ENCODE results near the gene MEA1. TPM values are rescaled to one million over a fixed set of nuclear protein-coding genes. Genes with fewer than 3 reads are reported as not detected.
A peak's percentile ranks its signal among the peaks of the same experiment; 100 is the strongest.

Gene MEA1
- total and polyA plus RNA-seq, 4 donors: 10.7 to 50.3 (median 30.6) TPM

DNA sequence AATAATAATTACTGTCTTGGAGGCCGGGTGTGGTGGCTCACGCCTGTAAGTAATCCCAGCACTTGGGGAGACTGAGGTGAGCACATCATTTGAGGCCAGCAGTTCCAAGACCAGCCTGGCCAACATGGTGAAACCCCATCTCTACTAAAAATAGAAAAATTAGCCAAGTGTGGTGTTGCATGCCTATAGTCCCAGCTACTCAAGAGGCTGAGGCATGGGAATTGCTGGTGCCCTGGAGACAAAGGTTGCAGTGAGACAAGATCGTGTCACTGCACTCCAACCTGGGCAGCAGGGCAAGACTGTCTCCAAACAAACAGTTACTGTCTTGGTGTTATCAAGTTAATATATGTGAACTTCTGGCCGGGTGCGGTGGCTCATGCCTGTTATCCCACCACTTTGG, 12.6 kb upstream of the MEA1 start (continued):
- no peak for TF ChIP-seq REST (IDR thresholded peaks at IDR 0.05)
- no peak for TF ChIP-seq SP1 (IDR thresholded peaks at IDR 0.05)
- no peak for TF ChIP-seq JUND (IDR thresholded peaks at IDR 0.05)
- no peak for TF ChIP-seq NR2F2 (IDR thresholded peaks at IDR 0.05)
- TF ChIP-seq FOXA2 (IDR thresholded peaks at IDR 0.05): no peak

DNA sequence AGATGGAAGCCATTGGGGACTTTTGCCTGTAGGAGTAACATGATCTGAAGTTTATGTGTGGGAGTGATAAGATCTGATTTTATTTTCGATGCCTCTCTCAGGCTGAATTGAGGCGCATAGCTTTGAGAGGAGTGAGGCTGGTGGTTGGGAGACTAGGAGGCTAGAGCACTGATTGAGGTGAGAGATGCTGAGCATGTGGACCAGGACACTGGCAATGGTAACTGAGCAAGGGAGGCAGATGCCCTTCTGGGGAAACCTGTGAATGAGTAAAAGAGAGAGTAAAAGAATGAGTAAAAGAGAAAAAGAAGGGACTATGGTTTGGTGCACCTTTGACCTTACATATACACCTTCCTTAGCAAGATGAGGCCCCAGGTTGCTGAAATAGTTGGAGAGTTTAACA, 10.7 kb upstream of the MEA1 start:
- no peaks in the 10 kb centered on the region for H3K27me3 ChIP-seq (ENCODE audit: control insufficient read depth in 4 of 4, insufficient read depth in 4 of 4, low read length in 3 of 4)
- H3K4me1 ChIP-seq (ENCODE audit: control insufficient read depth in 4 of 4, insufficient read depth in 4 of 4, low read length in 3 of 4): peaks cover 2 to 13% (median 9%) of the 10 kb centered on the region in 4 donors
- H3K4me3 ChIP-seq (ENCODE audit: low read depth in 1 of 3, low read length in 3 of 3): no peak overlapping the region
- H3K27ac ChIP-seq (ENCODE audit: low read depth in 1 of 2, low read length in 2 of 2): no peak overlapping the region
- no peak for DNase-seq (ENCODE audit: low spot score)
- no peaks in the 10 kb centered on the region for H3K9me3 ChIP-seq (ENCODE audit: control insufficient read depth in 4 of 4, low read length in 3 of 4)
- TF ChIP-seq FOXA2 (IDR thresholded peaks at IDR 0.05): no peak
- no peak for TF ChIP-seq HNF4G (IDR thresholded peaks at IDR 0.05)
- no peak for TF ChIP-seq RAD21 (IDR thresholded peaks at IDR 0.05)
- TF ChIP-seq, protein P1, sequence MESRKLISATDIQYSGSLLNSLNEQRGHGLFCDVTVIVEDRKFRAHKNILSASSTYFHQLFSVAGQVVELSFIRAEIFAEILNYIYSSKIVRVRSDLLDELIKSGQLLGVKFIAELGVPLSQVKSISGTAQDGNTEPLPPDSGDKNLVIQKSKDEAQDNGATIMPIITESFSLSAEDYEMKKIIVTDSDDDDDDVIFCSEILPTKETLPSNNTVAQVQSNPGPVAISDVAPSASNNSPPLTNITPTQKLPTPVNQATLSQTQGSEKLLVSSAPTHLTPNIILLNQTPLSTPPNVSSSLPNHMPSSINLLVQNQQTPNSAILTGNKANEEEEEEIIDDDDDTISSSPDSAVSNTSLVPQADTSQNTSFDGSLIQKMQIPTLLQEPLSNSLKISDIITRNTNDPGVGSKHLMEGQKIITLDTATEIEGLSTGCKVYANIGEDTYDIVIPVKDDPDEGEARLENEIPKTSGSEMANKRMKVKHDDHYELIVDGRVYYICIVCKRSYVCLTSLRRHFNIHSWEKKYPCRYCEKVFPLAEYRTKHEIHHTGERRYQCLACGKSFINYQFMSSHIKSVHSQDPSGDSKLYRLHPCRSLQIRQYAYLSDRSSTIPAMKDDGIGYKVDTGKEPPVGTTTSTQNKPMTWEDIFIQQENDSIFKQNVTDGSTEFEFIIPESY (IDR thresholded peaks at IDR 0.05): no peak
- TF ChIP-seq FOXA1 (IDR thresholded peaks at IDR 0.05): no peak
- no peak for TF ChIP-seq JUND (IDR thresholded peaks at IDR 0.05)
- no peak for TF ChIP-seq MAX (IDR thresholded peaks at IDR 0.05)
- TF ChIP-seq TAF1 (conservative IDR thresholded peaks at IDR 0.05): no peak
- no peak for TF ChIP-seq NR2F2 (IDR thresholded peaks at IDR 0.05)
- no peak for TF ChIP-seq RXRA (IDR thresholded peaks at IDR 0.05)
- TF ChIP-seq ATF3 (IDR thresholded peaks at IDR 0.05): no peak
- TF ChIP-seq HNF4A (conservative IDR thresholded peaks at IDR 0.05): no peak
- no peak for TF ChIP-seq SP1 (IDR thresholded peaks at IDR 0.05)
- no peak for TF ChIP-seq YY1 (IDR thresholded peaks at IDR 0.05)
- peaks cover 8 to 43% (median 30%) of the 10 kb centered on the region in 4 donors for H3K36me3 ChIP-seq (ENCODE audit: control insufficient read depth in 4 of 4, insufficient read depth in 3 of 4, low read depth in 1 of 4, low read length in 3 of 4)
- 98% methylated on average over 2 of the region's 2 CpGs for WGBS
- H3K9ac ChIP-seq (ENCODE audit: low read depth in 1 of 2, low read length in 2 of 2): no peak overlapping the region

DNA sequence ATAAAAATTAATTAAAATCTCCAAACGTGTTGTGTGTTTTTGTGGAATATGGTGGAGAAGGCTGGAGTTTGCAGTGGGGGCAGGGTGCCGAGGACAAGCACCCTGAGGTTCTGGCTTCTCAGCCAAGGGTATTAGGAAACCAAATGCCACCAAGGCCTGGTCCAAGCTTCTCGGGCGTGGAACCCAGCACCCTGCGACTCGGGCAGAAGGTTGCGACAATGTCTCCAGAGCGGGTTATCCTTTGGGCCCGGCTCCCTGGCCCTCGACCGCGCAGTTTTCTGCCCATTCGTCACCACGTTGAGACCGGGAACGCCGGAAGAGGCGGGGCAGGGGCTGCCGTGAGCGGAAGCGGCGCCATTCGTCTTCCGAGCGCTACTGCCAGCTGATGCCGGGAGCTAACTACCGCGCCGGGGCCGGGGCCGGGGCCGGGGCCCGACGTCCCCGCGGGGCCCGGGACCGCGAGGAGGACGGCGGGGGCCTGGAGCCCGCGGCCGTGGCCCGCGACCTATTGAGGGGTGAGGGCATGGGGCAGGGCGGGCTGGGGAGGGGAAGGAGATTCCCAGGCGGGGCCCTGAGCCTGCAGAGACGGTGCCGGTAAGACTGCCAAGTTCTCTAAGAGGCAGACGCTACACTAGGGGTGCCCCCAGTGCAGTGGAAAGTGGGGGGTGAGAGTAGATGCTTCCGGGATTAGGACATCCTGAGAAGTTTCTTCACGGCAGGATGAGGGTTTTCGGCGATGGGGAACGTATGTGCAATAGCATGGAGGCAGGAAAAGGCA, 7.7 kb upstream of the MEA1 start, which contains the start of gene RRP36:
Gene RRP36 (plus strand): TSS at position 354 of the 778 bp plus-strand sequence. CDS start 32 bp downstream, at position 386.
- Histone ChIP-seq H3K9ac (ENCODE audit: low read depth in 1 of 2, low read length in 2 of 2) (peak within 1 kb of the TSS; percentile 48 to 53), H3K27me3 (ENCODE audit: control insufficient read depth in 4 of 4, insufficient read depth in 4 of 4, low read length in 3 of 4) (no peaks in the 10 kb centered on the region), H3K36me3 (ENCODE audit: control insufficient read depth in 4 of 4, insufficient read depth in 3 of 4, low read depth in 1 of 4, low read length in 3 of 4) (peaks cover 0 to 41% (median 24%) of the 10 kb centered on the region in 4 donors), H3K4me3 (ENCODE audit: low read depth in 1 of 3, low read length in 3 of 3) (peak within 1 kb of the TSS; percentile 92 to 100 (median 94)), H3K4me1 (ENCODE audit: control insufficient read depth in 4 of 4, insufficient read depth in 4 of 4, low read length in 3 of 4) (peaks cover 2 to 13% (median 11%) of the 10 kb centered on the region in 4 donors), H3K9me3 (ENCODE audit: control insufficient read depth in 4 of 4, low read length in 3 of 4) (no peaks in the 10 kb centered on the region), H3K27ac (ENCODE audit: low read depth in 1 of 2, low read length in 2 of 2) (peak within 1 kb of the TSS; percentile 86 to 95)
- DNase-seq (ENCODE audit: low spot score): peak; percentile 78
- TF ChIP-seq YY1 (IDR thresholded peaks at IDR 0.05): peak; percentile 87
- TF ChIP-seq HNF4G (IDR thresholded peaks at IDR 0.05): no peak
- TF ChIP-seq JUND (IDR thresholded peaks at IDR 0.05): no peak
- TF ChIP-seq, protein P2, sequence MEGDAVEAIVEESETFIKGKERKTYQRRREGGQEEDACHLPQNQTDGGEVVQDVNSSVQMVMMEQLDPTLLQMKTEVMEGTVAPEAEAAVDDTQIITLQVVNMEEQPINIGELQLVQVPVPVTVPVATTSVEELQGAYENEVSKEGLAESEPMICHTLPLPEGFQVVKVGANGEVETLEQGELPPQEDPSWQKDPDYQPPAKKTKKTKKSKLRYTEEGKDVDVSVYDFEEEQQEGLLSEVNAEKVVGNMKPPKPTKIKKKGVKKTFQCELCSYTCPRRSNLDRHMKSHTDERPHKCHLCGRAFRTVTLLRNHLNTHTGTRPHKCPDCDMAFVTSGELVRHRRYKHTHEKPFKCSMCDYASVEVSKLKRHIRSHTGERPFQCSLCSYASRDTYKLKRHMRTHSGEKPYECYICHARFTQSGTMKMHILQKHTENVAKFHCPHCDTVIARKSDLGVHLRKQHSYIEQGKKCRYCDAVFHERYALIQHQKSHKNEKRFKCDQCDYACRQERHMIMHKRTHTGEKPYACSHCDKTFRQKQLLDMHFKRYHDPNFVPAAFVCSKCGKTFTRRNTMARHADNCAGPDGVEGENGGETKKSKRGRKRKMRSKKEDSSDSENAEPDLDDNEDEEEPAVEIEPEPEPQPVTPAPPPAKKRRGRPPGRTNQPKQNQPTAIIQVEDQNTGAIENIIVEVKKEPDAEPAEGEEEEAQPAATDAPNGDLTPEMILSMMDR (IDR thresholded peaks at IDR 0.05; ENCODE audit: low read depth, low read length, missing input control): no peak
- no peak for TF ChIP-seq RAD21 (IDR thresholded peaks at IDR 0.05)
- no peak for TF ChIP-seq EGR1 (IDR thresholded peaks at IDR 0.05; ENCODE audit: low read depth in 2 of 2)
- TF ChIP-seq GABPA (IDR thresholded peaks at IDR 0.05 in 1 of 2, conservative IDR thresholded peaks at IDR 0.05 in 1 of 2): peak; percentile 67 to 89
- TF ChIP-seq RXRA (IDR thresholded peaks at IDR 0.05): peak in 1 of 2 donors; percentile 12
- TF ChIP-seq, protein P1 (IDR thresholded peaks at IDR 0.05): no peak
- peak; percentile 9 for TF ChIP-seq SP1 (IDR thresholded peaks at IDR 0.05)
- WGBS: 1% methylated on average over 56 of the region's 56 CpGs
